CD4-positive, alpha-beta T cell treated with Interleukin-4 for 4 hours (primary cell): ENCODE results near the gene SELENON.

Experiments
- DNase-seq: peaks from one replicate; pipeline ENCODE4 v3.0.0-alpha.2; 2020

SELENON gene

GRCh38 chr1:25799935-25800702, at the start of gene SELENON:
Gene SELENON (plus strand): TSS chr1:25800193. CDS start chr1:25800231, 38 bp downstream.
- DNase-seq: peak; percentile 18

GRCh38 chr1:25750923-25751605, 48.9 kb upstream of the SELENON start:
- DNase-seq: no peak

GRCh38 chr1:25754470-25755181, 45.4 kb upstream of the SELENON start:
- no peak for DNase-seq

GRCh38 chr1:25755475-25756125, 44.4 kb upstream of the SELENON start:
- DNase-seq: no peak

- DNase-seq: no peak
Observed at GRCh38 chr1:25756215-25756614, 43.8 kb upstream of the SELENON start.

GRCh38 chr1:25757151-25757845, 42.7 kb upstream of the SELENON start:
- no peak for DNase-seq

GRCh38 chr1:25757846-25758185, 42.2 kb upstream of the SELENON start:
- DNase-seq: no peak

GRCh38 chr1:25758466-25759070, 41.4 kb upstream of the SELENON start:
- no peak for DNase-seq

GRCh38 chr1:25760122-25760719, 39.8 kb upstream of the SELENON start:
- DNase-seq: no peak

- DNase-seq: no peak
Observed at GRCh38 chr1:25760871-25761270, 39.1 kb upstream of the SELENON start.

GRCh38 chr1:25763493-25763892, 36.5 kb upstream of the SELENON start:
- DNase-seq: no peak

- no peak for DNase-seq
Observed at GRCh38 chr1:25765136-25765922, 34.7 kb upstream of the SELENON start.

- DNase-seq: no peak
Observed at GRCh38 chr1:25765923-25766589, 33.9 kb upstream of the SELENON start.

GRCh38 chr1:25766721-25767436, 33.1 kb upstream of the SELENON start:
- DNase-seq: no peak

- DNase-seq: no peak
Observed at GRCh38 chr1:25767437-25767770, 32.6 kb upstream of the SELENON start.

GRCh38 chr1:25768999-25769398, 31.0 kb upstream of the SELENON start:
- DNase-seq: no peak

GRCh38 chr1:25769625-25770383, 30.2 kb upstream of the SELENON start:
- no peak for DNase-seq

- DNase-seq: no peak
Observed at GRCh38 chr1:25770541-25771220, 29.3 kb upstream of the SELENON start.
